SK-N-SH (cell line): ENCODE measurements around the gene CASKIN2. TPM values are rescaled to one million over a fixed set of nuclear protein-coding genes. Genes with fewer than 3 reads are reported as not detected.

Experiments used
- CTCF ChIA-PET: fragments of 300-600, 350-600 bp; formaldehyde crosslinking; extraction: SDS; loops from one replicate; lab custom pipeline; 2021; lab: Yijun Ruan, JAX
- POLR2A ChIA-PET: fragments of 350-600 bp; sonication (Branson Sonifier 250); formaldehyde crosslinking; extraction: SDS; loops from one replicate; lab custom pipeline; 2020; ENCODE audit warnings: antibody characterized with exemption, inconsistent platforms; lab: Yijun Ruan, JAX
- DNase-seq: peaks from one replicate; pipeline ENCODE4 v3.0.0; 2012
- H2AFZ ChIP-seq: fragments of 200-600 bp; sonication (generic); 2 replicates; pipeline ENCODE4 v1.8.1; 2016; ENCODE audit warnings: antibody characterized with exemption, mild to moderate bottlenecking, low read depth
- H3F3A ChIP-seq: fragments of 200-600 bp; sonication (generic); replicated peaks from 2 replicates; pipeline ENCODE3; 2016; ENCODE audit warnings: antibody characterized with exemption, mild to moderate bottlenecking; ENCODE audit not compliant: insufficient read depth
- H3K27ac ChIP-seq, 2 experiments: fragments of 200-500 bp in 1 of 2; fragments of 200-600 bp in 1 of 2; sonication (Bioruptor generic) in 1 of 2; sonication (generic), shearing (Covaris generic) in 1 of 2; 2 replicates each; pipeline versions ENCODE4 v1.5.1 to v1.6.1; 2014 to 2016; ENCODE audit warnings: low read depth in 2 of 2, inconsistent platforms in 1 of 2, low read length in 1 of 2, mild to moderate bottlenecking in 1 of 2, mixed read lengths in 1 of 2
- H3K27me3 ChIP-seq: fragments of 200-600 bp; sonication (generic), shearing (Covaris generic); 2 replicates; pipeline ENCODE4 v1.6.1; 2016; ENCODE audit warnings: mixed run types; ENCODE audit not compliant: insufficient read depth
- H3K36me3 ChIP-seq, 2 experiments: fragments of 200-500 bp in 1 of 2; fragments of 200-600 bp in 1 of 2; sonication (Bioruptor generic) in 1 of 2; sonication (generic) in 1 of 2; replicated peaks in 1 of 2; 2 replicates each; pipeline versions ENCODE3 to v1.5.1; 2014 to 2016; ENCODE audit warnings: low read length in 1 of 2, mild to moderate bottlenecking in 1 of 2; ENCODE audit not compliant: insufficient read depth in 2 of 2, control insufficient read depth in 1 of 2
- H3K4me1 ChIP-seq, 2 experiments: fragments of 200-500 bp in 1 of 2; fragments of 200-600 bp in 1 of 2; sonication (Bioruptor generic) in 1 of 2; sonication (generic), shearing (Covaris generic) in 1 of 2; 2 replicates each; pipeline versions ENCODE4 v1.5.1 to v1.6.1; 2014 to 2016; ENCODE audit warnings: low read depth in 1 of 2, low read length in 1 of 2, mixed run types in 1 of 2; ENCODE audit not compliant: insufficient read depth in 2 of 2, control insufficient read depth in 1 of 2
- H3K4me2 ChIP-seq: fragments of 200-600 bp; sonication (generic), shearing (Covaris generic); 2 replicates; pipeline ENCODE4 v1.6.1; 2017; ENCODE audit warnings: mixed run types
- H3K4me3 ChIP-seq, 2 experiments: fragments of 200-500 bp in 1 of 2; fragments of 200-600 bp in 1 of 2; sonication (Bioruptor generic) in 1 of 2; sonication (generic), shearing (Covaris generic) in 1 of 2; 2 replicates each; pipeline versions ENCODE4 v1.5.1 to v1.8.1; 2014 to 2016; ENCODE audit warnings: low read depth in 2 of 2, inconsistent platforms in 1 of 2, low read length in 1 of 2, mild to moderate bottlenecking in 1 of 2, mixed read lengths in 1 of 2, moderate library complexity in 1 of 2
- H3K79me2 ChIP-seq: fragments of 200-600 bp; sonication (generic); 2 replicates; pipeline ENCODE4 v1.8.1; 2017; ENCODE audit warnings: mild to moderate bottlenecking; ENCODE audit not compliant: insufficient read depth
- H3K9ac ChIP-seq: fragments of 200-600 bp; sonication (generic); 2 replicates; pipeline ENCODE4 v1.6.1; 2017; ENCODE audit warnings: mixed run types
- H3K9me2 ChIP-seq: fragments of 200-600 bp; sonication (generic); 2 replicates; pipeline ENCODE4 v1.6.1; 2017; ENCODE audit warnings: mixed run types
- H3K9me3 ChIP-seq: fragments of 200-600 bp; sonication (generic); 2 replicates; pipeline ENCODE4 v1.6.1; 2017; ENCODE audit warnings: mixed run types, mild to moderate bottlenecking, moderate library complexity
- H4K20me1 ChIP-seq: fragments of 200-600 bp; sonication (generic); 2 replicates; pipeline ENCODE4 v1.6.1; 2017; ENCODE audit warnings: mild to moderate bottlenecking, mixed run types; ENCODE audit not compliant: insufficient read depth
- EZH2phosphoT487 ChIP-seq: fragments of 200-600 bp; sonication (generic); IDR thresholded peaks from 2 replicates; pipeline ENCODE4 v1.6.1; 2017; ENCODE audit warnings: low read depth, mixed run types, mild to moderate bottlenecking, antibody characterized with exemption, moderate library complexity, borderline replicate concordance
- FOSL2 ChIP-seq: IDR thresholded peaks from 2 replicates; pipeline ENCODE4 v1.4.0; 2012; ENCODE audit warnings: low read depth, mild to moderate bottlenecking, moderate library complexity, borderline replicate concordance
- FOXM1 ChIP-seq: IDR thresholded peaks from 2 replicates; pipeline ENCODE4 v1.4.0; 2012; ENCODE audit warnings: low read depth, mild to moderate bottlenecking
- GABPA ChIP-seq: IDR thresholded peaks from 2 replicates; pipeline ENCODE4 v1.4.0; 2012; ENCODE audit warnings: low read depth, mild to moderate bottlenecking
- MXI1 ChIP-seq: IDR thresholded peaks from 2 replicates; pipeline ENCODE4 v1.6.1; 2012; ENCODE audit warnings: mild to moderate bottlenecking, low read depth, low read length, improper control_type of control experiment
- REST ChIP-seq: IDR thresholded peaks from 2 replicates; pipeline ENCODE4 v1.6.1; 2012; ENCODE audit warnings: mild to moderate bottlenecking, low read depth, low read length, moderate library complexity
- RFX5 ChIP-seq: IDR thresholded peaks from 2 replicates; pipeline ENCODE4 v1.6.1; 2012; ENCODE audit warnings: mild to moderate bottlenecking, improper control_type of control experiment, low read length
- RXRA ChIP-seq: IDR thresholded peaks from 2 replicates; pipeline ENCODE4 v1.4.0; 2012; ENCODE audit warnings: low read depth, mild to moderate bottlenecking, borderline replicate concordance
- SIN3A ChIP-seq: IDR thresholded peaks from 2 replicates; pipeline ENCODE4 v1.6.1; 2012; ENCODE audit warnings: low read depth, mild to moderate bottlenecking, low read length, moderate library complexity, borderline replicate concordance
- TCF12 ChIP-seq: IDR thresholded peaks from 2 replicates; pipeline ENCODE4 v1.4.0; 2012
- YY1 ChIP-seq: IDR thresholded peaks from 2 replicates; pipeline ENCODE4 v1.4.0; 2012; ENCODE audit warnings: low read depth, mild to moderate bottlenecking
- WGBS: methylation state at CpG from one replicate; pipeline ENCODE4 v1.1.6; 2017; ENCODE audit warnings: low lambda C conversion rate; 5-methylcytosine and 5-hydroxymethylcytosine counted together
- polyA plus RNA-seq, 3 experiments: library from polyadenylated mRNA; depleted of rRNA; stranded (reverse); fragments of >200 nt; gene quantifications; 2 replicates each; pipeline ENCODE4 v1.2.3, GENCODE V29; 2012
- TF ChIP-seq, protein P1 (sequence below): IDR thresholded peaks from 2 replicates; pipeline ENCODE4 v1.4.0; 2012; ENCODE audit warnings: low read depth, borderline replicate concordance

The CASKIN2 gene
- polyA plus RNA-seq, 1 of the 3 experiments (the other 2 are of a cell fraction), result 6.5 TPM

DNA sequence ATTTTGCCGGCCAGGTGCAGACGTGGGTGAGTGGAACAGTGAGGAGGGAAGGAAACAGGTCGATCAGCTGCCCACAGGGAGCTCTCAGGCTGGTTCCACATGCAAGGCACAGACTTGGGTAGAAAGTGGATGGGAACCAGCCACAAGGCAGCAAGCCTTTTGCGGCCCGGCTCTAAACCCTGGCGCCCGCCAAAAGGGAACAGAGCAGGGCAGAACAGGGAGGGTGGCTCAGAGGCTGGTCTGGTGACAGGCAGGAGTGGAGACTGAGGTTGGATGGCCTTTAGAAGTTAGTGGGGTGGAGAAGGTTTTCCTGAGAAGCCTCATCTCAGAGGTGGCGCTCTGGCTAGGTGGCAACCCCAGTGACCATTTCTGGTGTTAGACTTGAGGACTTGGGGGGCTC is 20.5 kb upstream of the CASKIN2 start:
- H3K27ac ChIP-seq, result no peak overlapping the region
- H2AFZ ChIP-seq, result no peak overlapping the region
- no peaks in the 10 kb centered on the region for H4K20me1 ChIP-seq
- no peak for DNase-seq
- no peaks in the 10 kb centered on the region for H3K79me2 ChIP-seq
- POLR2A ChIA-PET, result interaction anchor here (0.7 kb wide), 1 partner anchor 291 kb away, joined by 3 read pairs; no protein-coding TSS in a partner anchor
- H3K27me3 ChIP-seq, result no peaks in the 10 kb centered on the region
- no peaks in the 10 kb centered on the region for H3K36me3 ChIP-seq
- H3K4me2 ChIP-seq, result no peak overlapping the region
- CTCF ChIA-PET, result interaction anchor here (1.0 to 1.1 kb wide), 2 partner anchors 84 to 111 kb away, joined by 3 read pairs; no protein-coding TSS in a partner anchor
- no peak overlapping the region for H3K9ac ChIP-seq
- H3K9me3 ChIP-seq, result no peaks in the 10 kb centered on the region
- peaks cover 0 to 12% of the 10 kb centered on the region in 2 experiments; a peak in 1 of 4 replicates for H3K4me1 ChIP-seq
- no peaks in the 10 kb centered on the region for H3F3A ChIP-seq
- TF ChIP-seq MXI1, result no peak
- no peak for TF ChIP-seq YY1
- TF ChIP-seq, protein P1, sequence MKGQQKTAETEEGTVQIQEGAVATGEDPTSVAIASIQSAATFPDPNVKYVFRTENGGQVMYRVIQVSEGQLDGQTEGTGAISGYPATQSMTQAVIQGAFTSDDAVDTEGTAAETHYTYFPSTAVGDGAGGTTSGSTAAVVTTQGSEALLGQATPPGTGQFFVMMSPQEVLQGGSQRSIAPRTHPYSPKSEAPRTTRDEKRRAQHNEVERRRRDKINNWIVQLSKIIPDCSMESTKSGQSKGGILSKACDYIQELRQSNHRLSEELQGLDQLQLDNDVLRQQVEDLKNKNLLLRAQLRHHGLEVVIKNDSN, result no peak
- TF ChIP-seq SIN3A, result no peak
- TF ChIP-seq FOSL2, result no peak
- no peak for TF ChIP-seq FOXM1
- TF ChIP-seq GABPA, result no peak
- no peak for TF ChIP-seq TCF12
- TF ChIP-seq RFX5, result no peak
- TF ChIP-seq RXRA, result no peak
- TF ChIP-seq REST, result no peak
- no peaks in the 10 kb centered on the region for H3K9me2 ChIP-seq
- WGBS, result 80% methylated on average over 7 of the region's 8 CpGs
- no peak overlapping the region for H3K4me3 ChIP-seq

DNA sequence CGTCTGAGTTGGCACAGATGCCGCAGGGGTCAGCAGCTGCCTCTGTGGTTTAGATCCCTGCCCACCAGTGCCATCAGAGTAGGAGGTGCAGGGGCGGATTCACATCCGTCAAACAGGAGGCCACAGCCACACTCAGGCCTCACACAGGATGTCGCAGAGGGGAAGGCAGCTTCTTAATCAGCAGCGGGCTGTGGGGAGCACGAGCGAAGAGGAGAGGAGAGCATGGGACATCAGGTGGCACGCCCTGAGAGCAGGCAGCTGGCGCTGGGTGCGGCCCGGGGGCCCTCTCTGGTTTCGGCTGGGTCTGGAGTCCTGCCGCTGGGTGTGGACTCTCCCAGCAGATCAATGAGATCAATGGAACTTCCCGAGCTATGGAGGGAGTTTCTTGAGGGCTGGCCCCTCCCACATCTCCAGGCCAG is 19.8 kb upstream of the CASKIN2 start:
- Histone ChIP-seq H3K27me3 (no peaks in the 10 kb centered on the region), H3K9me2 (no peaks in the 10 kb centered on the region), H4K20me1 (no peaks in the 10 kb centered on the region), H3K4me1 (peaks cover 0 to 4% of the 10 kb centered on the region in 2 experiments; a peak in 1 of 4 replicates), H3K4me3 (no peak overlapping the region), H3K9me3 (no peaks in the 10 kb centered on the region), H3K9ac (no peak overlapping the region), H3K36me3 (no peaks in the 10 kb centered on the region), H3K27ac (no peak overlapping the region), H3F3A (no peaks in the 10 kb centered on the region), H2AFZ (no peak overlapping the region), H3K79me2 (no peaks in the 10 kb centered on the region), H3K4me2 (no peak overlapping the region)
- no peak for TF ChIP-seq EZH2phosphoT487
- no peak for DNase-seq
- WGBS, result 85% methylated on average over 12 of the region's 15 CpGs
- ChIA-PET CTCF (interaction anchor here (0.7 to 1.4 kb wide), 4 partner anchors 8 to 1167 kb away, joined by 3 read pairs; no protein-coding TSS in a partner anchor), POLR2A (interaction anchor here (0.7 kb wide), 1 partner anchor 292 kb away, joined by 3 read pairs; no protein-coding TSS in a partner anchor)
